ENCODE results near the gene TREX2.

Gene TREX2

DNA sequence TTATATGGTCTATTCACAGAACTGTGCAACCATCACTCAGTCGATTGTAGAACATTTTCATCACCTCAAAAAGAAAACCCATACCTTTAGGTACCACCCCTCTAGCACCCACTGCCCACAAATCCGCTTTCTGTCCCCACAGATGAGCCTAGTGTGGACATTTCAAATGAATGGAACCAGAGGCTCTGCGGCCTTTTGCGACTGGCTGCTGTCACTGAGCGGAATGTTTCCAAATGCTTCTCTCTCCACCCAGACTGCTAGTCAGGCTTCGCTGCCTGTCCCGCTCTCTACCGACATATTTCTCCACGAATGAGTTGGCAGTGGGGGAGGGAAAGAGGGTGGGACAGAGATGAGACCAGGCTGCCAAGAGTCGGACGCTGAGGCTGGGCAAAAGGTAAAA lies 47.2 kb upstream of the TREX2 start:
- H3K27ac ChIP-seq, result no peak overlapping the region
- H3K79me2 ChIP-seq, result no peaks in the 10 kb centered on the region
- H2AFZ ChIP-seq, result no peak overlapping the region
- no peak overlapping the region for H3K9ac ChIP-seq
- H3K4me1 ChIP-seq, result no peaks in the 10 kb centered on the region
- H3K36me3 ChIP-seq (ENCODE audit: control insufficient read depth, insufficient read depth, low read length), result no peaks in the 10 kb centered on the region
- TF ChIP-seq, protein P1, sequence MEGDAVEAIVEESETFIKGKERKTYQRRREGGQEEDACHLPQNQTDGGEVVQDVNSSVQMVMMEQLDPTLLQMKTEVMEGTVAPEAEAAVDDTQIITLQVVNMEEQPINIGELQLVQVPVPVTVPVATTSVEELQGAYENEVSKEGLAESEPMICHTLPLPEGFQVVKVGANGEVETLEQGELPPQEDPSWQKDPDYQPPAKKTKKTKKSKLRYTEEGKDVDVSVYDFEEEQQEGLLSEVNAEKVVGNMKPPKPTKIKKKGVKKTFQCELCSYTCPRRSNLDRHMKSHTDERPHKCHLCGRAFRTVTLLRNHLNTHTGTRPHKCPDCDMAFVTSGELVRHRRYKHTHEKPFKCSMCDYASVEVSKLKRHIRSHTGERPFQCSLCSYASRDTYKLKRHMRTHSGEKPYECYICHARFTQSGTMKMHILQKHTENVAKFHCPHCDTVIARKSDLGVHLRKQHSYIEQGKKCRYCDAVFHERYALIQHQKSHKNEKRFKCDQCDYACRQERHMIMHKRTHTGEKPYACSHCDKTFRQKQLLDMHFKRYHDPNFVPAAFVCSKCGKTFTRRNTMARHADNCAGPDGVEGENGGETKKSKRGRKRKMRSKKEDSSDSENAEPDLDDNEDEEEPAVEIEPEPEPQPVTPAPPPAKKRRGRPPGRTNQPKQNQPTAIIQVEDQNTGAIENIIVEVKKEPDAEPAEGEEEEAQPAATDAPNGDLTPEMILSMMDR (IDR thresholded peaks at IDR 0.05), result no peak
- H3K9me3 ChIP-seq (ENCODE audit: control insufficient read depth, low read length), result no peaks in the 10 kb centered on the region
- H3K4me2 ChIP-seq (ENCODE audit: low read length), result no peak overlapping the region
- H3K27me3 ChIP-seq (ENCODE audit: control insufficient read depth, insufficient read depth, low read length), result no peaks in the 10 kb centered on the region
- no peak overlapping the region for H3K4me3 ChIP-seq (ENCODE audit: low read depth, low read length)

DNA sequence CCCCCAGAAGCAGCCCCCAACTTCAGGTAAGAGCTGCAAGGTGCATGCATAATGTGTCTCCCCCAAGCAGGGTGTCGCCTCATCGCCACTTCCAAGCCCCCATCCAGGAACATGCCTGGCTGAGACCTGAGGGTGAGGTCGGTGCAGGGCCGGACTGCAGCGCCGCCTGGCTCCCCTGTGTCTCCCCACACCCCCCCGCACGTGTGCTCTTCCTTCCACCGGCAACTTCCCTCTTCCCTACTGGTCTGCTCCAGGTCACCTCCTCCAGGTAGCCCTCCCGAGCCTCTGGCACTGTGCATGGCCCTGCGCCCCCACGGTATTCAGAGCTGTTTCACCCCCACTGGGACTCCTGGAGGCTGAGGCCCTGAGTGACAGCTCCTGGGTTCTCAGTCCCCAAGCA lies 46.7 kb upstream of the TREX2 start:
- H3K9me3 ChIP-seq (ENCODE audit: control insufficient read depth, low read length), result no peaks in the 10 kb centered on the region
- no peaks in the 10 kb centered on the region for H3K27me3 ChIP-seq (ENCODE audit: control insufficient read depth, insufficient read depth, low read length)
- TF ChIP-seq, protein P1 (IDR thresholded peaks at IDR 0.05), result no peak
- no peaks in the 10 kb centered on the region for H3K79me2 ChIP-seq
- H3K4me3 ChIP-seq (ENCODE audit: low read depth, low read length), result no peak overlapping the region
- H3K9ac ChIP-seq, result no peak overlapping the region
- H2AFZ ChIP-seq, result no peak overlapping the region
- H3K4me1 ChIP-seq, result no peaks in the 10 kb centered on the region
- H3K27ac ChIP-seq, result no peak overlapping the region
- no peak overlapping the region for H3K4me2 ChIP-seq (ENCODE audit: low read length)
- no peaks in the 10 kb centered on the region for H3K36me3 ChIP-seq (ENCODE audit: control insufficient read depth, insufficient read depth, low read length)

DNA sequence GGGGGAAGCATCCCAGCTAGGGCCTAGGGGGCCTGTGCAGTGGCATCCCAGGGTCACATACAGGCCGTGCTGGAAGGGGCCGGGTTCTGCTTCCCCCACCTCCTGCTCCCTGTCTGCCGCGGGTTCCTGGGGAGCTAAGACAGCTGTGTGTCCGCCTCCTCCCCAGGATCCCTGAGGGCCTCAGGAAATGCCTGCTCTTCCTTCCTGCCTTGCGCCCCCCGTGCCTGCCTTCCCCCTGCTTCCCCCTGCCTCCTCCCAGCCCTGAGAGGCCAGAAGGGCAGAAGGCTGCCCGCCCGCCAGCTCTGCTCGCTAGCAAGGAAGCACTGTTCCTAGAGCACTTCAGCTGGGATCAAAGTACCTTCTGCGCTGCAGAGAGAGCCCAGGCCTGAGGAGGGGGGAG lies 46.1 kb upstream of the TREX2 start:
- no peak overlapping the region for H3K4me2 ChIP-seq (ENCODE audit: low read length)
- no peaks in the 10 kb centered on the region for H3K4me1 ChIP-seq
- H3K27me3 ChIP-seq (ENCODE audit: control insufficient read depth, insufficient read depth, low read length), result no peaks in the 10 kb centered on the region
- TF ChIP-seq, protein P1 (IDR thresholded peaks at IDR 0.05), result no peak
- no peaks in the 10 kb centered on the region for H3K79me2 ChIP-seq
- no peaks in the 10 kb centered on the region for H3K36me3 ChIP-seq (ENCODE audit: control insufficient read depth, insufficient read depth, low read length)
- H3K4me3 ChIP-seq (ENCODE audit: low read depth, low read length), result no peak overlapping the region
- no peak overlapping the region for H3K9ac ChIP-seq
- no peak overlapping the region for H2AFZ ChIP-seq
- H3K27ac ChIP-seq, result no peak overlapping the region
- H3K9me3 ChIP-seq (ENCODE audit: control insufficient read depth, low read length), result no peaks in the 10 kb centered on the region

DNA sequence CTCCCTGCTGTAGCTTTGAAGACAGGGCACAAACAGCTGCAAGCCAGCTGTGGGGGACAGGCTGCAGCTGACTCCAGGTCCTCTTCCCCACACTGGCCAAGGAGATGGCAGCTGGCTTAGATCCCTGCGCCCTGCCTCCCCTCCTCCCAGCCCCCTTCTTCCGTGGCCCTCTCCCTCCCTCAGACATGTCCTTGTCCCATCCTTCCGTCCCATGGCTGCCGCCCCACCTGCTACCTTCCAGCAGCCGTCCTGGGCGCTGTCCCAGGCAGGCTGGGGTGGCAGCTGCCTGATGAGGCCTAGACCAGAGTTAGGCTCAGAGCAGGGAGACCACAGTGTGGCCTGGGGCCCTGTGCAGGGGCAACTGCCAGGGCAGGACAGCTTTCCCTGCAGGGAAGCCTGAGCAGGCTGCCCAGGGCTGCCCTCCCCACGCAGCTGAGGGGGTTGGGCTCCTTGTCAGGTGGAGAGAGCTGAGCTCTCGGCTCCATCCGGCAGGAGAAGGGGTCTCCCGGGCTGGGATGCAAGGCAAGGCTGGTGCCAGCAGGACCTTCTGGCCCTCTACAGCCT lies 45.6 kb upstream of the TREX2 start:
- Histone ChIP-seq H3K4me1 (no peaks in the 10 kb centered on the region), H3K27ac (no peak overlapping the region), H3K36me3 (ENCODE audit: control insufficient read depth, insufficient read depth, low read length) (no peaks in the 10 kb centered on the region), H3K4me3 (ENCODE audit: low read depth, low read length) (no peak overlapping the region), H3K9ac (no peak overlapping the region), H3K27me3 (ENCODE audit: control insufficient read depth, insufficient read depth, low read length) (no peaks in the 10 kb centered on the region), H3K79me2 (no peaks in the 10 kb centered on the region), H3K9me3 (ENCODE audit: control insufficient read depth, low read length) (no peaks in the 10 kb centered on the region), H2AFZ (no peak overlapping the region), H3K4me2 (ENCODE audit: low read length) (no peak overlapping the region)
- TF ChIP-seq, protein P1 (IDR thresholded peaks at IDR 0.05), result no peak

DNA sequence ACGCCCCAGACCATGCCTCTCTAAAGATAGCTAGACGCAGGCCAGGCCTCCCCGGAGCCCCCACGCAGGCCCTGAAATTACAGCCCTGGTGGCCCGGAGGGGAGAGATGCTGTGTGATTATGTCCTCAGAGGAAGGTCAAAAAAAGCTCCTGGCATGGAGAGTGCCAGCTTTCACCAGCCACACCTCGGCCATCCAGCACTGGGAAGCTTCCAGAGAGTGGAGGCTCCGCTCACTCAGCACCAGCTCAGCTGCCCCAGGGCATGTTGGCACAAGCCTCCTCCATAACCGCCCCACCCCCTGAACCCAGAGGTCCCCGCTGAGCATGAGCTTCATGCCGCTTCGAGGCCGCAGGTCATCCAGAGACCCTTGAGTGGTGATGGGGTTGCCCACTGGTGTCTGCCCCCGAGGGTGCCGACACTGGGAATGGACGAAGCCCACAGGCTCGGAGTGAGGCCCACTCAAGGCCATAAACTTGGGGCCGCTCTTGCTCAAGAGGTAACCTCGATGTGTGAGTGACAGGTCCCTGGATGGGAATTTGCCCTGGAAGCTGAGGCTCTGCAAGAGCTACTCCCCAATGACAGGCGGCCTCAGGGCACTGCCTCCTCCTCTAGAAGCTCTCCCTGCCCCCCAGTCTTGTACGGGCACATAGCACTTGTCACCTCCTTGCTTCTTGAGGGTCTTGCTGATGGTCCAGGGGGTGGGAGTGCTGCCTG lies 44.5 kb upstream of the TREX2 start:
- Histone ChIP-seq H3K4me1 (no peaks in the 10 kb centered on the region), H3K27me3 (ENCODE audit: control insufficient read depth, insufficient read depth, low read length) (no peaks in the 10 kb centered on the region), H3K79me2 (no peaks in the 10 kb centered on the region), H3K36me3 (ENCODE audit: control insufficient read depth, insufficient read depth, low read length) (no peaks in the 10 kb centered on the region), H3K27ac (no peak overlapping the region), H2AFZ (no peak overlapping the region), H3K9ac (no peak overlapping the region), H3K9me3 (ENCODE audit: control insufficient read depth, low read length) (no peaks in the 10 kb centered on the region), H3K4me2 (ENCODE audit: low read length) (no peak overlapping the region), H3K4me3 (ENCODE audit: low read depth, low read length) (no peak overlapping the region)
- TF ChIP-seq, protein P1 (IDR thresholded peaks at IDR 0.05), result no peak
